Midbrain (tissue), 1 donor: ENCODE measurements around the gene GID8.

Source experiments
- DNase-seq: peaks from one replicate; lab custom pipeline; 2025; lab: John Stamatoyannopoulos, UW

Gene GID8

DNA sequence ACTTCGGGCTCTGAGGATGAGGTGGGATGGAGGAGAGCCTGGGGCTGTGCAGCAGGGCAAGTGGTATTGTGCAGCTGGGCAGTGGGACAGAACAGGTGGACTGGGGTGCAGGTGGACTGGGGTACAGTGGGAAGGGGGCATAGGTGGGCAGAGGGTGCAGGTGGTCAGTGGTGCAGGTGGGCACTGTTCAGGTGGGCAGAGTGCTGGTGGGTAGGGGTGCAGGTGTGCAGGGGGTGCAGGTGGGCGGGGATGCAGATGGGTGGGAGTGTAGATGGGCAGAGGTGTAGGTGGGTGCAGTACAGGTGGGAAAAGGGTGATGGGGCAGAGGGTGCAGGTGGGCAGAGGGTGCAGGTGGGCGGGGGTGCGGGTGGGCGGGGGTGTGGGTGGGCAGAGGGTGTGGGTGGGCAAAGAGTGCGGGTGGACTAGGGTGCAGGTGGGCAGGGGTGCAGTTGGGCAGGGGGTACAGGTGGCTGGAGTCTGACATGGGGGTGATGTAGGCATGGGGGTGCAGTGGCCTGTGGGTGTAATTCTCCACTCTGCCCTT, 48.4 kb downstream of the GID8 start:
- DNase-seq = no peak

DNA sequence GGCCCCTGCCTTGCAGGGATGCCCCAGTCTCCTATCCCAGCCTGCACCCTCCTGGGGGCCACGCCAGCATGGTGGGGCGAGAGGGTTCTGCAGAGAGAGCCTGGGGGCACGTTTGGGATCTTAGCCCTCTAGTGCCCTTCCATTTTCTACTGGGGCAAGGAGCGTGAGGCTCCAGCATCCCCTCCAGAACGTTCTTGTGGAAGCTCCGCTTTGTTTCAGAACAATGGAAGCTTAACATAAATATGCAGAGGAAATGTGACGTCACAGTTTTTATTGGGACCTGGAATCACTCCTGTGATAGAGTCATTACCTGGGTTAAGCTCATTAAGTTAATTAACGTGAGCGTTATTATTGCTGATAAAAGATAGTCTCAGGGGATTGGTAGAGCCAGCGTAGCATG, 49.2 kb downstream of the GID8 start:
- DNase-seq = no peak

DNA sequence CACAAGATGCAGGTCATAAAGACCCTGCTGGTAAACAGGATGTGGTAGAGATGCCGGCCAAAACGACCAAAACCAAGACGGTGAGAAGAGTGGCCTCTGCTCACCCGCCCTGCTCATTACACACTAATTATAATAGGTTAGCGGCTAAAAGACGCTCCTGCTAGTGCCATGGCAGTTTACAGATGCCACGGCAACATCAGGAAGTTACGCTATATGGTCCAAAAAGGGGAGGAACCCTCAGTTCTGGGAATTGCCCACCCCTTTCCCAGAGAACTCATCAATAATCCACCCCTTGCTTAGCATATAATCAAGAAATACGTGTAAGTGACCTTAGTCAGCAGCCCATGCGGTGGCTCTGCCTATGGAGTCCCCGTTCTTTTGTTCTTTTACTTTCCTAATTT, 51.3 kb downstream of the GID8 start:
- DNase-seq = no peak

GRCh38 chr20:62990306-62990825, 52.4 kb downstream of the GID8 start:
- no peak for DNase-seq

GRCh38 chr20:62991196-62991807, 53.4 kb downstream of the GID8 start:
- no peak for DNase-seq

DNA sequence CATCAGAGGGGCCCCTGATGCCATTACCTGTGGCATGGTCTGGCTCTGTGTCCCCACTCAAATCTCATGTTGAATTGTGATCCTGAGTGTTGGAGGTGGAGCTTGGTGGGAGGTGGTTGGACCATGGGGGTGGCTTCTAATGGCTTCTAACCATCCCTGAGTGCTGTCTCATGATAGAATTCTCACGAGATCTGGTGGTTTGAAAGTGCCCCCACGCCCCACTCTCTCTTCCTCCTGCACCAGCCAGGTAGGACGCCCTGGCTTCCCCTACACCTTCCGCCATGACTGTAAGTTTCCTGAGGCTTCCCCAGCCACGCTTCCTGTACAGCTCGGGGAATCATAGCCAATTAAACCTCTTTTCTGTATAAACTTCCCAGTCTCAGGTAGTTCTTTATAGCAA, 53.9 kb downstream of the GID8 start:
- DNase-seq = no peak

GRCh38 chr20:62993856-62994494, 56.0 kb downstream of the GID8 start:
- no peak for DNase-seq

DNA sequence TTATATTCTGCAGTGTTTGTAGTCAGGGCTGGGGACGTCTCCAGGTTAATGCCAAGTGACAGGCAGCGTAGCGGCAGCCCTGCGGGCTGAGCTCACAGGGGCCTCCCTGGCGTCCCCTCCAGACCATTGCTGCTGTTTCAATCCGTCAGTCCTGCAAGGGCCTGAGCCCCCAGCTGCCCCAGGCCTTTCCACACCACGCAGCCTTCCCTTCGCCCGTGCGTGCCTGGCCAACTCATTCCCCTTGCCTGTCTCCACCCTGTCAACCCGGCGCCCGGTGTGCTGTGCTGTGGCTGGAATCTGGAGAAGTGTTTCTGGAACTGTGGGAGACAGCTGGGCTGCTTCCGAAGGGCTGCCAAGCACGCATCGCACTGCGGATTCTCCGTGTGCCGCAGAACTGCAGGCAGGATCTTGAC, 56.9 kb downstream of the GID8 start:
- no peak for DNase-seq

DNA sequence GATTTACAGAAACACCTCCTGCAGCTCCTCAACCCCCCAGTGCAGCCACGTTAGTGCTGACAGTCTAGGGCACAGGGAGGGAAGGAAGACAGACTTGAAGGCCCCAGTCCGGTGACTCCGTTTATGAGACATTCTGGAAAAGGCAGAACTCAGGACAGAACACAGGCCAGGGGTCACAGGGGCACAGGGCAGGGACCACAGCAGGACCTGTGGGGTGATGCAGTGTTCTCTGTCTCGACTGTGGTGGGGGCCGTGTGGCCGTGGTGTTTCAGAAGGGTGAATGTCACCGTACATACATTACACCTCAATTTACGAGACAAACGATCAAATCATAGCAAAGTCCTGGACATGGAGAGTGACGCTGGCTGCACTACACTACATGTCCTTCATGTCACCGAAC, 57.5 kb downstream of the GID8 start:
- DNase-seq = no peak

GRCh38 chr20:62995898-62996595, 58.1 kb downstream of the GID8 start:
- no peak for DNase-seq

DNA sequence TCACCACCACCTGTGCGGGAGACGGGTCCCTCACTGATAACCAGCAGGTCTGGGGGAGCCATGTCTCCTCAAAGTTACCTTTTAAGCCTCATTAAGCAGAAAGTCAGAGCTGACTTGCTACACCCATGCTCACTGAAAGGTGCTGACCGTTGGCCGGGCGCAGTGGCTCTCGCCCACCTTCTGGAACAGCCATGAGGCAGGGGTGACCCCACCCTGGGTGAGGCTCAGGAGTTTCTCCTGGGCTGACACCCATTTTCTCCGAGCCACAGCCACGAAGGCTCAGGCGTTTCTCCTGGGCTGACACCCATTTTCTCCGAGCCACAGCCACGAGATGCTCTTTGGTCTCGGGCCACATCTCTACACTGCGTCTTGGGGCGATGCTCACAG, 58.6 kb downstream of the GID8 start:
- DNase-seq = no peak

DNA sequence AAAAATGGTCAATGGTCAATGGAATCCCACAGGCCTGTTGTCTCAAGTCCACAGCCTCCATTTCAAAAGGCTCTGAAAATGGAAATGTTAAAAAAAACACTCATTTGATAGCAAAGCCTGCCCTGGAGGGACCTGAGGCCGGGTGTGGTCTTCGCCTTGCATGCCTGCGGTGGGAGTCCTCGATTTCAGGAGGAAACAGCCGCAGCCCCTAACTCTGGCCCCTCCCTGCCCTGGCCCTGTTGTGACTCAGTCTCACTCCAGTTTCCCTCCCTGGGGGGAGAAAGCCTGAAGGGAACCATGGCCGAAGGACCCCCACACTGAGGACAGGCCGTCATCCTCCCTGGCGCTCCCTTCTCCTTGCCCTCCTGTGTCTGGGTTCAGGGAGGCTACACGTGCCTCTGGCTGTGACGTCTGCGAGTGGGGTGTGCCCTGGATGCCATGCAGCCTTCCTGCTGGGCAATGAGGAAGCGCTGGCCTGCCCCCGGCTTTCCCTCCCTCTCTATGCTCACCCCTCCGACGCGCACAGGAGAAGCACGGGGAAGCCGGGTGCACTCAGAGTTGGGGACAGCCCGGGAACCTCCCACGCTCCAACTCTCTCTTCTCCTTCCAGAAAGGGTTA, 59.6 kb downstream of the GID8 start:
- DNase-seq = no peak
